Esophagus muscularis mucosa (tissue), 4 donors: ENCODE measurements around the gene TAP2.

Experiments
- CTCF ChIP-seq, 3 experiments: fragments of 200-600 bp in 2 of 3; fragments of 450-650 bp in 1 of 3; sonication (generic) in 2 of 3; IDR thresholded peaks; one replicate each; pipeline ENCODE4 v1.5.1; 2017 to 2019; ENCODE audit warnings: antibody characterized with exemption in 3 of 3, mild to moderate bottlenecking in 2 of 3, moderate library complexity in 1 of 3
- EP300 ChIP-seq: sonication (generic); formaldehyde crosslinking; IDR thresholded peaks from one replicate; pipeline ENCODE4 v1.6.1; 2017; ENCODE audit warnings: antibody characterized with exemption
- POLR2AphosphoS5 ChIP-seq, 2 donors: sonication (generic); formaldehyde crosslinking; IDR thresholded peaks; one replicate each; pipeline ENCODE4 v1.6.1; 2017; ENCODE audit warnings: antibody characterized with exemption in 2 of 2

- no peak for TF ChIP-seq CTCF (IDR thresholded peaks at IDR 0.05)
- no peak for TF ChIP-seq POLR2AphosphoS5 (IDR thresholded peaks at IDR 0.05)
- TF ChIP-seq EP300, result no peak
Measured at GRCh38 chr6:32833664-32834063, 4.9 kb downstream of the TAP2 start.
